ENCODE measurements around the gene PVALEF.

PVALEF gene

GRCh38 chr17:81195941-81196495 lies 30.7 kb downstream of the PVALEF start:
- no peak for DNase-seq (ENCODE audit: low read depth)
- no peak overlapping the region for H3K4me3 ChIP-seq (ENCODE audit: low read depth, low read length)
- no peak for TF ChIP-seq CTCF (IDR thresholded peaks at IDR 0.05; ENCODE audit: low read depth, low read length, missing control alignments)
- in situ Hi-C loops (cut with HindIII; ENCODE audit: low sequenced_read_pairs) = no loop called here

- no peak for DNase-seq (ENCODE audit: low read depth)
- TF ChIP-seq CTCF (IDR thresholded peaks at IDR 0.05; ENCODE audit: low read depth, low read length, missing control alignments) = no peak
- no peak overlapping the region for H3K4me3 ChIP-seq (ENCODE audit: low read depth, low read length)
- in situ Hi-C loops (cut with HindIII; ENCODE audit: low sequenced_read_pairs) = no loop called here
These were observed 31.4 kb downstream of the PVALEF start for GRCh38 chr17:81196505-81197408.

GRCh38 chr17:81197409-81197795 lies 32.1 kb downstream of the PVALEF start:
- in situ Hi-C loops (cut with HindIII; ENCODE audit: low sequenced_read_pairs) = no loop called here
- TF ChIP-seq CTCF (IDR thresholded peaks at IDR 0.05; ENCODE audit: low read depth, low read length, missing control alignments) = no peak
- no peak overlapping the region for H3K4me3 ChIP-seq (ENCODE audit: low read depth, low read length)
- no peak for DNase-seq (ENCODE audit: low read depth)

- DNase-seq (ENCODE audit: low read depth) = no peak
- no peak for TF ChIP-seq CTCF (IDR thresholded peaks at IDR 0.05; ENCODE audit: low read depth, low read length, missing control alignments)
- in situ Hi-C loops (cut with HindIII; ENCODE audit: low sequenced_read_pairs) = no loop called here
- no peak overlapping the region for H3K4me3 ChIP-seq (ENCODE audit: low read depth, low read length)
These were observed 32.7 kb downstream of the PVALEF start for GRCh38 chr17:81197831-81198490.

- DNase-seq (ENCODE audit: low read depth) = no peak
- H3K4me3 ChIP-seq (ENCODE audit: low read depth, low read length) = no peak overlapping the region
- TF ChIP-seq CTCF (IDR thresholded peaks at IDR 0.05; ENCODE audit: low read depth, low read length, missing control alignments) = no peak
- in situ Hi-C loops (cut with HindIII; ENCODE audit: low sequenced_read_pairs) = no loop called here
These were observed 33.6 kb downstream of the PVALEF start for GRCh38 chr17:81198826-81199481.

GRCh38 chr17:81199482-81199830 lies 34.1 kb downstream of the PVALEF start:
- no peak overlapping the region for H3K4me3 ChIP-seq (ENCODE audit: low read depth, low read length)
- DNase-seq (ENCODE audit: low read depth) = no peak
- in situ Hi-C loops (cut with HindIII; ENCODE audit: low sequenced_read_pairs) = no loop called here
- TF ChIP-seq CTCF (IDR thresholded peaks at IDR 0.05; ENCODE audit: low read depth, low read length, missing control alignments) = no peak

Data from astrocyte of the cerebellum (primary cell).